ENCODE measurements around the gene RGS10. TPM values are rescaled to one million over a fixed set of nuclear protein-coding genes. Genes with fewer than 3 reads are reported as not detected.

The RGS10 gene
- total and polyA plus RNA-seq, 2 of the 8 experiments (the other 6 are each of a cell fraction or from before 2014, with no cell fraction given), result 5.5 to 13.1 TPM

DNA sequence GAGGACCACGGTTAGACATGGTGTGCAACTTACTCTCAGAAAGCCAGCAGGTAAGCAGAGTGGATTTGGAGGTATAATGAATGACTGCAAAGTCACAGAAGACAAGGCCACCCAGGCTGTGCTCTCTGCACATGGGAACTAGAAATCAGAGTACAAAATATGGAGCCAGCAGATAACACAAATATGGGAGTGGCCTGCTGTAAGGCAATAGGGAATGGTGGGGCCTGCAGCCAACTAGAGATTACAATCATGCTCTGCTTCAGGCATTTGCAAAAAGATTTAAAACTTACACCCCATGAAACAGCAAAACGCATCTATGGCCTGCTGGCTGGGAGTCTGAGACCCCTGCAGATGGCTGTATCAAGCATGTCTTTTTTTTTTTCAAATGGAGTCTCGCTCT is 47.0 kb downstream of the RGS10 start (continued):
- TF ChIP-seq CREB1 (IDR thresholded peaks at IDR 0.05), result no peak
- TF ChIP-seq CBX5 (IDR thresholded peaks at IDR 0.05; ENCODE audit: low read depth, low read length), result no peak

Measured in H1 (cell line).